AG08395 (cell line): ENCODE results near the gene MLC1.

Source experiments
- DNase-seq: peaks from one replicate; pipeline ENCODE4 v3.0.0; 2012; ENCODE audit warnings: mixed read lengths, low spot score

MLC1 gene

DNA sequence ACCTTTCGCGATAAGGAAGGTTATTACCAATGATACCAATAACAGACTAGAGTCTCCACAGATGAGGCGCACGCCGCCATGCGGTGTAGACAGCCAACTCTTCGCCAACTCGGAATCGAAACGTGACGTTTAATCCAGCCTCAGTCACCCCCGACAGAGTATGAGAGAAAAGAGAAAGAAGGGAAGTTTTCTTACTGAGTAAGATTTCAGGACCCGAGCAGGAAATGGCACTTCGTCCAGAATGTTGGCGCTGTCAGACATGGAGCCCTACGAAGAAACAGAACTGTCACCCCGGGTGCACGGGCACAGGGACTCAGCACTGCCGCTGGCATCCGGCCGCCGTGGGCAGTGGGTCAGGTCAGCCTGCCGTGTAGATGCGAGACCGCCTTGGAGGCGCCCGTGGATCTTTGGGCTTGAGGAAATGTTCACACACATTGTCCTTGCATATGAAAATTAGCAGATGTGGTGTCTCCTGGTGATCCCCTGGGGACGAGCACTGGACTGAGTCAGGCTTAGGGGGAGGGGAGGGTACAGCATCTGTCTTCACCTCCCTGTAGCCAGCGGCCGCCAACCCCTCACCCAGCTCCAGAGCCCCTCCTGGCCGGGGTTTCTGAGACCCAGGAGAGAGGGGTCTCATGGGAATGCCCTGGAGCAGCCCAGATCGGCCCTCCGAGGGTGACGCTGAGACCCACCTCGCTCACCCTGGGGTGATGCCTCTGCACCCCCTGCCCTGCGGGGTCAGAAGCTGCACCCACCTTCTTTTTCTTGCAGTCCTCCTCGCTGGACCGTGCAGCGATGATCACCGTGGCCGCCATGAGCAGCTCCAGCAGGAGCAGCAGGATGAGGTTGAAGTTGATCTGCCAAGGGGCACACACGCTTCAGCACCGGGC is 8.3 kb downstream of the MLC1 start:
- DNase-seq, result no peak

DNA sequence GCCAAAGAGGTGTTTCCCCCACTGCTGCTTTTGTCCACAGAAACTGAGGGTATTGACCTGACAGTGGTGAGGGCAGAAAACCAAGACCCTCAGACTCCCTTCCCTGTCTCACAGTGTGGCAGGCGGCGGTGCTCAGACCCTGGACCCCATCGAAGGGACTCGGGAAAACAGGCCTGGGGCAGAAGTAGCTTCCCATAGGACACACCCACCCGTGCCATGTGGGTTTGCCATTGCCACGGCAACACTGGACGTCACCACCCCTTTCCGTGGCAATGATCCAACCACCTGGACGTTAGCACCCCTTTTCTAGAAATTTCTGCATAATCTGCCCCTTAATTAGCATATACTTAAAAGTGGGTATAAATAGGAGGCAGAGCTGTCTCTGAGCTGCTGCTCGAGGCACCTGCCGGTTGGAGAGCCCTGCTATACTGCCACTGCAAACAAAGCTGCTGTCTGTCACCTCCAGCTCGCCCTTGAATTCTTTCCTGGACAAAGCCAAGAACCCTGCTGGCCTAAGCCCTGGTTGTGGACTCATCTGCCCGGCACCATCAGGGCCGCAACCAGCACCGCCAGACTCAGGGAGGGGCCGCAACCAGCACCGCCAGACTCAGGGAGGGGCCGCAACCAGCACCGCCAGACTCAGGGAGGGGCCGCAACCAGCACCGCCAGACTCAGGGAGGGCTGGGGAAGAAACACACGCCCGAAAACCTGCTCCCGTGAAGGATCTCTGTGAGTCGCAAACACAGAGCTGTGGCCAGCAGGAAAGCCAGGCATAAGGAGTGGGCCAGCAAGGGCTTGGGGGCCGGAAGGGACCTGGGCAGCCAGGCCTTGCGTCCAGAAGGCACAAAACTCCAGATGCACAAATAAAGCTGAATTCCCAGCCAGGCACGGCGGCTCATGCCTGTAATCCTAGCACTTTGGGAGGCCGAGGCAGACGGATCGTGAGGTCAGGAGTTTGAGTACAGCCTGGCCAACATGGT is 10.4 kb downstream of the MLC1 start:
- DNase-seq, result no peak

- DNase-seq, result no peak
Measured at GRCh38 chr22:50074056-50074455, 11.2 kb downstream of the MLC1 start.

DNA sequence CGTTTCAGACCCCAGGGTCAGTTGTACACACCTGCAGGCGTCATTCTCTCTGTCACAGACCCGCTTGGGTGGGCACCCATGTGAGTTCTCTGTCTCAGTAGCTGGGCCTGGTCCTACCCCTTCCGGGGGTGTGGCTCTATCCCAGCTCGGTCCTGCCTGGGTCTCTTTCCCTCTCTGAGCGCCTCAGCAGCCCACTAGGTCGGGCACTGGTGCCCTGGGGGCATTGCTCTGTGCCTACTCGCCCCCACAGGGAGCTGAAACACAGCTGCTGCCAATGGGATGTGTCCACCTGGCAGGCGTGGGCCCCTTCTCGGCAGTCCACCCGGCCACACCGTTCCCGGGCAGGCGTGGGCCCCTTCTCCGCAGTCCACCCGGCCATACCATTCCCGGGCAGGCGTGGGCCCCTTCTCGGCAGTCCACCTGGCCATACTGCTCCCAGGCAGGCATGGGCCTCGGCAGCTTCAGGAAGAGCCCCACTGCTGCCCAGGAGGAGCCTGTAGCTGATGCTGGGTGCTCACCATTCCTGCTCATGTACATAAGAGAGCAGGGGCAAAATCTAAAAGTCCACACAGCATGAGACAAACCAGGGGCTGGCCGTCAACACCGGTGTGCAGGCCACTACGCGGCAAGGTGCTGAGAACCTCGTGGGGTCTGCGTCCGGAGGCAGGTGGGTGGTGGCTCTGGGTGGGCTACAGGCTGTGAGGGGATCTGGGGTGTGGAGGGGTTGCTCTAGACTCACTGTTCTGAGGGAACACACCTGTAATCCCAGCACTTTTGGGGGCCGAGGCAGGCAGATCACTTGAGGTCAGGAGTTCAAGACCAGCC is 12.3 kb downstream of the MLC1 start:
- DNase-seq, result no peak

- DNase-seq, result no peak
Measured at GRCh38 chr22:50072167-50072555, 13.1 kb downstream of the MLC1 start.

GRCh38 chr22:50071432-50072166 is 13.6 kb downstream of the MLC1 start:
- DNase-seq, result no peak

DNA sequence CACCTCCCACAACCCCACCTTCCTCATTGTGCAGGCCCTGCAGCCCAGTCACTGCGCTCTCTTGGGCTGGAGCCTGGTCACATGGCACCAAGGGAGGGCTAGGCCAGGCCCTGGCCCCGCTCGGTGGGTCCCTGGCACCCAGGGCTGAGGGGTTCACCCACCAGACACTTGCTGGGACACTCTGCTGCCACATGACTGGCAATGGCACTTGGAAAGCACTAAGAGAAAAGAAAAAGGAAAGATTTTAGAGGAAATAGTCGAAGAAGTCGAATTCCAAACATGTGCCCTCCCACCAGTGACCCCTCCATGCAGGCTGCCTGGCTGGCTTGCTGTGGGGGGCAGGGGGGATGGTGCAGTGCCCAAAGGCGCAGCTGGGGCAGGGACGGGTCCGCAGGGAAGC is 14.9 kb downstream of the MLC1 start:
- no peak for DNase-seq

- DNase-seq, result no peak
Measured at GRCh38 chr22:50068096-50068495, 17.1 kb downstream of the MLC1 start.

DNA sequence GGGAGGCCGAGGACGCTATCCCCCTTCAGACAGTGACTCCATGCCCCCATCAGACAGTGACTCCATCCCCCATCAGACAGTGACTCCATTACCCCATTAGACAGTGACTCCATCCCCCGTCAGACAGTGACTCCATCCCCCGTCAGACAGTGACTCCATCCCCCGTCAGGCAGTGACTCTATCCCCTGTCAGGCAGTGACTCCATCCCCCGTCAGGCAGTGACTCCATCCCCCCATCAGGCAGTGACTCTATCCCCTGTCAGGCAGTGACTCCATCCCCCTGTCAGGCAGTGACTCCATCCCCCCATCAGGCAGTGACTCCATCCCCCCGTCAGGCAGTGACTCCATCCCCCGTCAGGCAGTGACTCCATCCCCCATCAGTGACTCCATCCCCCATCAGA is 18.0 kb downstream of the MLC1 start:
- no peak for DNase-seq

GRCh38 chr22:50064453-50064852 is 20.8 kb downstream of the MLC1 start:
- no peak for DNase-seq

- DNase-seq, result no peak
Measured at GRCh38 chr22:50063589-50064393, 21.4 kb downstream of the MLC1 start.

- DNase-seq, result no peak
Measured at GRCh38 chr22:50062509-50063135, 22.6 kb downstream of the MLC1 start.

DNA sequence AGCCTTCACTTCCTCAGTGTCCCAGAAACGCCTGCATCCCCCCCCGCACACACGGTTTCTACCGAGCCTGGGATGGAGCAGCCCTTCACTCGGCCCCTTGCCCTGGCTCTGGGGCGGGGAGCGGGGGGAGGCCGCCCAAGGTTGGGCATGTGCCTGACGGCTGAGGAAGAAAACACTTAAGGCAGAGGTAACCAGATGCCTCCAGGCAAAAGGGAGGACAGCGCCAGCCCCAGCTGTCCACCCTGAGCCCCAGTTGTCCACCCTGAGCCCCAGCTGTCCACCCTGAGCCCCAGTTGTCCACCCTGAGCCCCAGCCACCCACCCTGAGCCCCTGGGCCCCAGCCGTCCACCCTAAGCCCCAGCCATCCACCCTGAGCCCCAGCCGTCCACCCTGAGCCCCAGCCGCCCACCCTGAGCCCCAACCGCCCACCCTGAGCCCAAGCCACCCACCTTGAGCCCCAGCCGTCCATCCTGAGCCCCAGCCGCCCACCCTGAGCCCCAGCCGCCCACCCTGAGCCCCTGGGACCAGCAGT is 23.3 kb downstream of the MLC1 start:
- DNase-seq, result no peak

- DNase-seq, result no peak
Measured at GRCh38 chr22:50061141-50061823, 23.9 kb downstream of the MLC1 start.

- no peak for DNase-seq
Measured at GRCh38 chr22:50060441-50061140, 24.6 kb downstream of the MLC1 start.

DNA sequence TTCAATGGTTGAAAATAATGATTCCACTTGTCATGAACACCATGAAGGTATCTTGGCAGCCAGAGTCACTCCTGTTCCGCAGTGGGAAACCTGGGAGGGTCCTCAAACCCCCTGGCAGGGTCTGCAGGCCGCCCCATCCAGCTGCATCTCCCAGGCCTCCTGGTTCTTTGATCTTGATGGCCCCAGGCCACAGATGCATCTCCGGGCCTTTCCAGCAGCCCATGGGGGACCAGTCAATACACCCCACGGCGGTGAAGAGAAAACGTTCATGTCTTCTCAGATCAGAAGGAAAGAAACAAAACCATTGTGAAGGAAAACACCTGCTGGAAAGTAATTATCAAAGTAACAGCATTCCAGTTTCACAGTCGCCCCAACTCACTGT is 25.4 kb downstream of the MLC1 start:
- DNase-seq, result no peak

GRCh38 chr22:50058906-50059880 is 26.0 kb downstream of the MLC1 start:
- DNase-seq, result peak; percentile 55
